ENCODE measurements around the gene TRAPPC6A. TPM values are rescaled to one million over a fixed set of nuclear protein-coding genes. Genes with fewer than 3 reads are reported as not detected.

The TRAPPC6A gene
- total and polyA plus RNA-seq, 9 of the 15 experiments (the other 6 are each of a cell fraction or from before 2014, with no cell fraction given) = 0.82 to 23.6 (median 11.6) TPM

DNA sequence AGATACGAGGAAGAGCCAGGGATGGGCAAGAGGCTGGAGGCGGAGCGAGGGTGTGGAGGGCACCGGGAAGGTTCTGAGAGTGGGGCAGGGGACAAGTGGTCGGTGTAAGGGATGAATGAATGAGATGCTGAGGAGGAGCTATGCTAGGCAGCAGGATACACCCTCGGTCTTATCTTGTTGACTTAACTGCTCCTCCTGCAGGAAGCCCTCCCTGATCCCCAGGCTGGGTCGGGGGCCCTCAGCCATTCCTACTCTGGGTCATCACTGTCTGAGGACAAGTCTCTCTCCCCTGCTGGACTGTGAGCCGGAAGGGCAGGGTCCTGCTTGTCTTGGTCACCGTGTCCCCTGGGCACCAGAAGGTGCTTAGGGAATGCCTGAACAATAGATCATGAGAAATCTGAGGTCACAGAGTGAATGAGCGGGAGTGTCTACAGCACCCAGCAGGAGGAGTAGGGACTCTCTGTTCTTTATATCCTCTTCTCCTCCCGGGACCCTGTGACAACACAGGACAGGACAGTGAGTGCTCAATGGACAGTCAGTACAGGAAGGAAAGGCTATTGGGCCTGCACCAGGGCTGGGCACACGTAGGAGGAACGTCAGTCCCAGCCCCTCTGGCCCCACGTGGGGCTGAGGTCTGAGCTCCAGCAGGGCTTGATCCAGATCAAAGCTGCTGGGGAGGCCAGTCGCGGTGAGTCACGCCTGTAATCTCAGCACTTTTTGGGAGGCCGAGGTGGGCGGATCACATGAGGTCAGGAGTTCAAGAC lies 23.8 kb downstream of the TRAPPC6A start (continued):
- TF ChIP-seq, protein P1, sequence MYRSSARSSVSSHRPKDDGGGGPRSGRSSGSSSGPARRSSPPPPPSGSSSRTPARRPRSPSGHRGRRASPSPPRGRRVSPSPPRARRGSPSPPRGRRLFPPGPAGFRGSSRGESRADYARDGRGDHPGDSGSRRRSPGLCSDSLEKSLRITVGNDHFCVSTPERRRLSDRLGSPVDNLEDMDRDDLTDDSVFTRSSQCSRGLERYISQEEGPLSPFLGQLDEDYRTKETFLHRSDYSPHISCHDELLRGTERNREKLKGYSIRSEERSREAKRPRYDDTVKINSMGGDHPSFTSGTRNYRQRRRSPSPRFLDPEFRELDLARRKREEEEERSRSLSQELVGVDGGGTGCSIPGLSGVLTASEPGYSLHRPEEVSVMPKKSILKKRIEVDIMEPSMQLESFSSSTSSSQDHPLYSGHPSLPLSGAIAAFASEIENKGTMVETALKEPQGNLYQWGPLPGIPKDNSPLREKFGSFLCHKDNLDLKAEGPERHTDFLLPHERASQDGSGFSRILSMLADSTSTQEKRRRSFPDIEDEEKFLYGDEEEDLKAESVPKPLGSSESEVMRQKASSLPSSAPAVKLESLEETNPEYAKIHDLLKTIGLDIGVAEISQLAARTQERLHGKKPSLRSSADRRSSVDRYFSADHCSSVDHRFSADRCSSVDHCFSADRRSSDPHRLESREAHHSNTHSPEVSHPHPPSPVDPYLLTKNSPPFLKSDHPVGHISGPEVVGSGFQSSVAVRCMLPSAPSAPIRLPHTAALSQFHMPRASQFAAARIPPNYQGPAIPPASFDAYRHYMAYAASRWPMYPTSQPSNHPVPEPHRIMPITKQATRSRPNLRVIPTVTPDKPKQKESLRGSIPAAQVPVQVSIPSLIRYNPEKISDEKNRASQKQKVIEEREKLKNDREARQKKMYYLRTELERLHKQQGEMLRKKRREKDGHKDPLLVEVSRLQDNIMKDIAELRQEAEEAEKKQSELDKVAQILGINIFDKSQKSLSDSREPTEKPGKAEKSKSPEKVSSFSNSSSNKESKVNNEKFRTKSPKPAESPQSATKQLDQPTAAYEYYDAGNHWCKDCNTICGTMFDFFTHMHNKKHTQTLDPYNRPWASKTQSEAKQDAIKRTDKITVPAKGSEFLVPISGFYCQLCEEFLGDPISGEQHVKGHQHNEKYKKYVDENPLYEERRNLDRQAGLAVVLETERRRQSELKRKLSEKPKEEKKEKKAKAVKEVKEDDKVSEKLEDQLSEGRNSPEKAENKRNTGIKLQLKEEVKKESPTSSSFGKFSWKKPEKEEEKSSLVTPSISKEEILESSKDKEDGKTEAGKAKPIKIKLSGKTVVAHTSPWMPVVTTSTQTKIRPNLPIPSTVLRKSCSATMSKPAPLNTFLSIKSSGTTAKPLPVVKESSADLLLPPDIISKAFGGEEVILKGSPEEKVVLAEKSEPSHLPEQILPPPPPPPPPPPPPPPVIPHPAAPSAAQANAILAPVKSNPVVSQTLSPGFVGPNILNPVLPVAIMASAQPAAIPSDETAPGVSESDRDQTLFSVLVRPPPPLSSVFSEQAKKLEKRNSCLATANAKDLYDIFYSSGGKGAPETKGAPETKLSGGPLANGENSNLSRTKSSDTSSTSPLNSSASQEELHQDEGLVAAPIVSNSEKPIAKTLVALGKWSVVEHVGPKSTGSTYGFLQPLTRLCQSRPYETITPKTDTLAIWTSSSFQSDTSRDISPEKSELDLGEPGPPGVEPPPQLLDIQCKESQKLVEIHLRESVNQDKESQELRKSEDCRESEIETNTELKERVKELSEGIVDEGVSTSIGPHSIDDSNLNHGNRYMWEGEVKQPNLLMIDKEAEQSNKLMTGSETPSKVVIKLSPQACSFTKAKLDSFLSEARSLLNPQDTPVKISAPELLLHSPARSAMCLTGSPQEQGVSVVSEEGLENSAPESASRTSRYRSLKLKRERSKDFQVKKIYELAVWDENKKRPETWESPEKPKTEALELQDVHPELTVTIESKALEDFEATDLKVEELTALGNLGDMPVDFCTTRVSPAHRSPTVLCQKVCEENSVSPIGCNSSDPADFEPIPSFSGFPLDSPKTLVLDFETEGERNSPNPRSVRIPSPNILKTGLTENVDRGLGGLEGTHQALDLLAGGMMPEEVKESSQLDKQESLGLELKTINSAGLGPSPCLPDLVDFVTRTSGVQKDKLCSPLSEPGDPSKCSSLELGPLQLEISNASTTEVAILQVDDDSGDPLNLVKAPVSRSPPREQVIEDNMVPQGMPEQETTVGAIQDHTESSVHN (IDR thresholded peaks at IDR 0.05; ENCODE audit: borderline replicate concordance in 1 of 2, low read depth in 1 of 2) = peak in 1 of 2 experiments; percentile 76; a peak in 1 of 4 replicates
- no peak for TF ChIP-seq ESRRB (CRISPR knock-in tag; IDR thresholded peaks at IDR 0.05; ENCODE audit: borderline replicate concordance)
- peak; percentile 61 to 98; a peak in 3 of 4 replicates for TF ChIP-seq RCOR1 (IDR thresholded peaks at IDR 0.05; ENCODE audit: borderline replicate concordance in 1 of 2, low read depth in 2 of 2, low read length in 2 of 2)
- no peak for TF ChIP-seq POLR2B (IDR thresholded peaks at IDR 0.05; ENCODE audit: low read depth, partially characterized antibody)
- TF ChIP-seq, protein P2, sequence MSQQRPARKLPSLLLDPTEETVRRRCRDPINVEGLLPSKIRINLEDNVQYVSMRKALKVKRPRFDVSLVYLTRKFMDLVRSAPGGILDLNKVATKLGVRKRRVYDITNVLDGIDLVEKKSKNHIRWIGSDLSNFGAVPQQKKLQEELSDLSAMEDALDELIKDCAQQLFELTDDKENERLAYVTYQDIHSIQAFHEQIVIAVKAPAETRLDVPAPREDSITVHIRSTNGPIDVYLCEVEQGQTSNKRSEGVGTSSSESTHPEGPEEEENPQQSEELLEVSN (IDR thresholded peaks at IDR 0.05; ENCODE audit: borderline replicate concordance in 1 of 2, extremely low read depth in 1 of 2, insufficient read depth in 1 of 2, insufficient read length in 1 of 2, low read depth in 1 of 2, low read length in 1 of 2, poor library complexity in 1 of 2, severe bottlenecking in 1 of 2) = no peak
- no peak for TF ChIP-seq CHCHD3 (CRISPR knock-in tag; IDR thresholded peaks at IDR 0.05)
- TF ChIP-seq, protein P3, sequence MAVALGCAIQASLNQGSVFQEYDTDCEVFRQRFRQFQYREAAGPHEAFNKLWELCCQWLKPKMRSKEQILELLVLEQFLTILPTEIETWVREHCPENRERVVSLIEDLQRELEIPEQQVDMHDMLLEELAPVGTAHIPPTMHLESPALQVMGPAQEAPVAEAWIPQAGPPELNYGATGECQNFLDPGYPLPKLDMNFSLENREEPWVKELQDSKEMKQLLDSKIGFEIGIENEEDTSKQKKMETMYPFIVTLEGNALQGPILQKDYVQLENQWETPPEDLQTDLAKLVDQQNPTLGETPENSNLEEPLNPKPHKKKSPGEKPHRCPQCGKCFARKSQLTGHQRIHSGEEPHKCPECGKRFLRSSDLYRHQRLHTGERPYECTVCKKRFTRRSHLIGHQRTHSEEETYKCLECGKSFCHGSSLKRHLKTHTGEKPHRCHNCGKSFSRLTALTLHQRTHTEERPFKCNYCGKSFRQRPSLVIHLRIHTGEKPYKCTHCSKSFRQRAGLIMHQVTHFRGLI (CRISPR knock-in tag; IDR thresholded peaks at IDR 0.05) = no peak
- TF ChIP-seq ADNP (tag; IDR thresholded peaks at IDR 0.05) = peak; percentile 84
- TF ChIP-seq HNRNPUL1 (IDR thresholded peaks at IDR 0.05; ENCODE audit: low read length) = no peak
- TF ChIP-seq HNRNPL (IDR thresholded peaks at IDR 0.05; ENCODE audit: low read depth, low read length) = no peak
- no peak for TF ChIP-seq CBFB (CRISPR knock-in tag; IDR thresholded peaks at IDR 0.05)
- TF ChIP-seq, protein P4, sequence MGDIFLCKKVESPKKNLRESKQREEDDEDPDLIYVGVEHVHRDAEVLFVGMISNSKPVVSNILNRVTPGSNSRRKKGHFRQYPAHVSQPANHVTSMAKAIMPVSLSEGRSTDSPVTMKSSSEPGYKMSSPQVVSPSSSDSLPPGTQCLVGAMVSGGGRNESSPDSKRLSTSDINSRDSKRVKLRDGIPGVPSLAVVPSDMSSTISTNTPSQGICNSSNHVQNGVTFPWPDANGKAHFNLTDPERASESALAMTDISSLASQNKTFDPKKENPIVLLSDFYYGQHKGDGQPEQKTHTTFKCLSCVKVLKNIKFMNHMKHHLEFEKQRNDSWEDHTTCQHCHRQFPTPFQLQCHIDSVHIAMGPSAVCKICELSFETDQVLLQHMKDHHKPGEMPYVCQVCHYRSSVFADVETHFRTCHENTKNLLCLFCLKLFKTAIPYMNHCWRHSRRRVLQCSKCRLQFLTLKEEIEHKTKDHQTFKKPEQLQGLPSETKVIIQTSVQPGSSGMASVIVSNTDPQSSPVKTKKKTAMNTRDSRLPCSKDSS (IDR thresholded peaks at IDR 0.05; ENCODE audit: low read depth, partially characterized antibody) = no peak
- peak; percentile 1 for TF ChIP-seq FOS (IDR thresholded peaks at IDR 0.05; ENCODE audit: extremely low read depth, insufficient read length)

All from K562 (cell line).